Measurements from ENCODE around the gene TPRG1L. TPM values are rescaled to one million over a fixed set of nuclear protein-coding genes. Genes with fewer than 3 reads are reported as not detected.

Gene TPRG1L
- total and polyA plus RNA-seq, 10 of the 15 experiments (the other 5 are each of a cell fraction or from before 2014, with no cell fraction given): 1.5 to 16.5 (median 8.0) TPM

DNA sequence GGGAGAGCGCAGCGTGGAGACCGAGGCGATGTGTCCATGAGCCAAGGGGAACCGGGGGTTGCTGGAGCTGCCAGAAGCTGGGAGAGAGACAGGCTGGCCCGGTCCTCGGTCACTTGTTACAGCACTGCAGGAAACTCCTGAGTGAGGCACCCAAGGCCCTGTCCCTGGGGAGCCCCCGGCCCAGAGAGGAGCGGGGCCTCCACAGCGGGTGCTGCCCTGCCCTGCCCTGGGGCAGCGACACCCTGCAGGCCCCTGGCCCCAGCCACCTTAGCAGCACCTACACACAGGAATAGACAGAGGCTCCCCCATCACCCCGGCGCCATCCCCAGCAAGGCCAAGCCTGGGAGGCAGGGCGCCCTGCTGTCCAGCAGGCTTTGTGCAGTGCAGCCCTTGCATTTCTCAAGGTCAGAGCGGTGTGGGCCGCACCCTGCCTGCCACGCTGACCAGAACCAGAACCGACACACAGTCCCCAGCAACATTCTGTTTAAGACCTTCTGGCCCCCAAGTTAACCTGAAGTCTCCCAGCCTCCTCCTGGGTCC, 6.9 kb upstream of the TPRG1L start:
- TF ChIP-seq ETV6 (conservative IDR thresholded peaks at IDR 0.05 in 1 of 2, IDR thresholded peaks at IDR 0.05 in 1 of 2; ENCODE audit: borderline replicate concordance in 1 of 2, low read depth in 1 of 2) (no peak), HDGF (IDR thresholded peaks at IDR 0.05) (no peak), NKRF (conservative IDR thresholded peaks at IDR 0.05) (no peak), BCL11A (IDR thresholded peaks at IDR 0.05; ENCODE audit: low read depth, low read length) (no peak), GATAD2B (conservative IDR thresholded peaks at IDR 0.05; ENCODE audit: low read depth) (no peak)
- FAIRE-seq (no peak), ATAC-seq (no peak), DNase-seq (ENCODE audit: low read depth, low spot score) (no peak)
- no peaks in the 10 kb centered on the region for H3K36me3 ChIP-seq (ENCODE audit: control insufficient read depth in 2 of 2, insufficient read depth in 2 of 2, low read length in 1 of 2)
- H3K79me2 ChIP-seq (ENCODE audit: control insufficient read depth, insufficient read depth, low read length): no peaks in the 10 kb centered on the region
- no peak overlapping the region for H3K9ac ChIP-seq (ENCODE audit: control insufficient read depth, insufficient read depth, low read length)
- no peaks in the 10 kb centered on the region for H4K20me1 ChIP-seq (ENCODE audit: control insufficient read depth, insufficient read depth)
- no peak overlapping the region for H3K27ac ChIP-seq (ENCODE audit: control insufficient read depth, insufficient read depth)
- H3K4me3 ChIP-seq: no peak overlapping the region
- no TSS peak for BruUV-seq (replicated peaks)
- WGBS (ENCODE audit: insufficient coverage, insufficient replicate concordance, low lambda C conversion rate, missing lambda C conversion rate): 21% methylated on average over 18 of the region's 18 CpGs
- SMC1A ChIA-PET (ENCODE audit: uncharacterized antibody, unreplicated experiment): no interaction called here
- CTCF ChIA-PET: interaction anchor here (1.1 to 1.4 kb wide), 3 partner anchors 52 to 109 kb away, joined by 3 to 7 read pairs (median 3); no protein-coding TSS in a partner anchor
- H3K4me1 ChIP-seq (ENCODE audit: control insufficient read depth, insufficient read depth, low read length): no peaks in the 10 kb centered on the region
- RAD21 ChIA-PET (ENCODE audit: unreplicated experiment): no interaction called here
- peaks cover 0 to 2% of the 10 kb centered on the region in 2 experiments; a peak in 2 of 4 replicates for H3K27me3 ChIP-seq (replicated peaks in 1 of 2; ENCODE audit: control insufficient read depth in 2 of 2, insufficient read depth in 2 of 2, low read length in 1 of 2)
- no peak overlapping the region for H3K4me2 ChIP-seq (ENCODE audit: control insufficient read depth, insufficient read depth)
- in situ Hi-C loops (cut with MboI): loop anchor here (5.0 kb wide), 1 partner anchor 166 kb away; the partner anchor contains the start of gene ARHGEF16
- POLR2A ChIA-PET: no interaction called here
- intact Hi-C loops (cut with micrococcal nuclease; ENCODE audit: unreplicated experiment): no loop called here
- H2AFZ ChIP-seq (ENCODE audit: control insufficient read depth, low read depth, low read length): no peak overlapping the region
- H3K9me3 ChIP-seq (replicated peaks; ENCODE audit: control insufficient read depth, insufficient read depth, low read length): no peaks in the 10 kb centered on the region

Data from GM12878 (cell line).